ENCODE data around the gene RBM20. TPM values are rescaled to one million over a fixed set of nuclear protein-coding genes. Genes with fewer than 3 reads are reported as not detected.
A peak's percentile ranks its signal among the peaks of the same experiment; 100 is the strongest.
"Not testable (repeated sequence)": the region's sequence is repeated elsewhere in the genome, so short reads cannot be mapped to it uniquely, and the experiment has no call there.

RBM20 gene
- total RNA-seq, 4 donors from 2014 or later: 0.62 to 7.4 (median 3.9) TPM

DNA sequence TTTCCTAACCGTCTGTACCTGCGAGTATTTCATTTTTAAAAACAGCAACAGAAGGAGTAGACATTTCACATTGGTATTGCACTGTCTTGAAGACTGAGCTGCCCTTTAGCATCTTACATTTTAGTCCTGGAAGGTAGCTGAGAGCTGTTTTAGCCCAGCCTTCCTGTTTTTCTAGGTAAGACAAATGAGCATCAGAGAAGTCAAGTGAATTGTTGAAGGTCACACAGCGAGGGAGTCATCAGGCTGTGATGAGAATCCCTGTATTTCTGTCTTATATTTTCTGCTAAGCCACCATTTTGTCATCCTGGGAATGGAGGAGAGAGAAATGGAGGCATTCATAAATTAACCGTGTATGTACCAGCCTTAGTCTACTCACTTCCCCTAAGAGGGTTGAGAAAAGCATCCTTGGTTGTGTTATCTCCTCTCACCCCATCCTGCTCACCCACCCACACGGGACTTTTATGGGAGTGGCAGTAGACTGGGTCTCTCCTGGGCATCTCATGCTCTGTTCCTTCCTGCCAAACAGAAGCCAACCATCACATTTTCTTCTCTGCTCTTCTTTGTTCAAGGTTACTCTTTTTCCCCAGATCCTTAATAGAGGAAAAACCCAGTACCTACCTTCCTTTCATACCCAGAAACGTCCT, 8.5 kb downstream of the RBM20 start:
- H3K27ac ChIP-seq: peak overlapping the region in 1 of 4 donors; percentile 35
- H3K4me3 ChIP-seq: no peak overlapping the region
- H3K27me3 ChIP-seq: peaks cover 26% of the 10 kb centered on the region
- H3K36me3 ChIP-seq: no peaks in the 10 kb centered on the region
- no peak for TF ChIP-seq EP300 (IDR thresholded peaks at IDR 0.05)
- no peak for TF ChIP-seq POLR2A (IDR thresholded peaks at IDR 0.05)
- TF ChIP-seq, protein P1, sequence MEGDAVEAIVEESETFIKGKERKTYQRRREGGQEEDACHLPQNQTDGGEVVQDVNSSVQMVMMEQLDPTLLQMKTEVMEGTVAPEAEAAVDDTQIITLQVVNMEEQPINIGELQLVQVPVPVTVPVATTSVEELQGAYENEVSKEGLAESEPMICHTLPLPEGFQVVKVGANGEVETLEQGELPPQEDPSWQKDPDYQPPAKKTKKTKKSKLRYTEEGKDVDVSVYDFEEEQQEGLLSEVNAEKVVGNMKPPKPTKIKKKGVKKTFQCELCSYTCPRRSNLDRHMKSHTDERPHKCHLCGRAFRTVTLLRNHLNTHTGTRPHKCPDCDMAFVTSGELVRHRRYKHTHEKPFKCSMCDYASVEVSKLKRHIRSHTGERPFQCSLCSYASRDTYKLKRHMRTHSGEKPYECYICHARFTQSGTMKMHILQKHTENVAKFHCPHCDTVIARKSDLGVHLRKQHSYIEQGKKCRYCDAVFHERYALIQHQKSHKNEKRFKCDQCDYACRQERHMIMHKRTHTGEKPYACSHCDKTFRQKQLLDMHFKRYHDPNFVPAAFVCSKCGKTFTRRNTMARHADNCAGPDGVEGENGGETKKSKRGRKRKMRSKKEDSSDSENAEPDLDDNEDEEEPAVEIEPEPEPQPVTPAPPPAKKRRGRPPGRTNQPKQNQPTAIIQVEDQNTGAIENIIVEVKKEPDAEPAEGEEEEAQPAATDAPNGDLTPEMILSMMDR (IDR thresholded peaks at IDR 0.05): no peak
- TF ChIP-seq POLR2AphosphoS5 (IDR thresholded peaks at IDR 0.05): no peak
- ATAC-seq: no peak
- no peaks in the 10 kb centered on the region for H3K4me1 ChIP-seq
- 78 to 88% methylated on average over 3 to 6 of the region's 6 CpGs for WGBS, 2 donors (ENCODE audit: low coverage in 1 of 2)
- no peaks in the 10 kb centered on the region for H3K9me3 ChIP-seq

DNA sequence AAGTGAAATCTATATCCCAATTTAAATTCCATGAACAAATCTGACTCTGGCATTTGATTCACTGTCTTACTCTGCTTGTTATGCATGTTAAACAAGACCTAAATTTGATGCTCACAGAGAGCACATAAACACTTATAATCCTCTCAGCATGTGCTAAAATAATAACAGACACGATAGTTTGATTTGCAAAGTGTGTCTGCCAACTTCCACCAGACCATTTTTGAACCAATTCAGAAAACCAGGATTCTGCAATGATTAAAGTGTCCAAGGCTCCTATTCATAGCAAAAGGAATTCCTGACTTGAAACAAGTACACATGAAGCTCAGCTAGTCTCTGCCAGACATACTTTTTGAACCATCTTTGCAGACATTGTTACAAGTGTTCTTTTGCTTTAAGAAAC, 11.2 kb downstream of the RBM20 start:
- Histone ChIP-seq H3K27me3 (peaks cover 5% of the 10 kb centered on the region), H3K27ac (peak overlapping the region in 1 of 4 donors; percentile 2), H3K36me3 (no peaks in the 10 kb centered on the region), H3K9me3 (no peaks in the 10 kb centered on the region), H3K4me3 (no peak overlapping the region), H3K4me1 (no peaks in the 10 kb centered on the region)
- no peak for ATAC-seq
- TF ChIP-seq POLR2AphosphoS5 (IDR thresholded peaks at IDR 0.05): no peak
- TF ChIP-seq, protein P1 (IDR thresholded peaks at IDR 0.05): no peak
- TF ChIP-seq POLR2A (IDR thresholded peaks at IDR 0.05): no peak
- no peak for TF ChIP-seq EP300 (IDR thresholded peaks at IDR 0.05)
- WGBS, 2 donors (ENCODE audit: low coverage in 1 of 2): 11 to 30% methylated on average over 1 of the region's 1 CpG

DNA sequence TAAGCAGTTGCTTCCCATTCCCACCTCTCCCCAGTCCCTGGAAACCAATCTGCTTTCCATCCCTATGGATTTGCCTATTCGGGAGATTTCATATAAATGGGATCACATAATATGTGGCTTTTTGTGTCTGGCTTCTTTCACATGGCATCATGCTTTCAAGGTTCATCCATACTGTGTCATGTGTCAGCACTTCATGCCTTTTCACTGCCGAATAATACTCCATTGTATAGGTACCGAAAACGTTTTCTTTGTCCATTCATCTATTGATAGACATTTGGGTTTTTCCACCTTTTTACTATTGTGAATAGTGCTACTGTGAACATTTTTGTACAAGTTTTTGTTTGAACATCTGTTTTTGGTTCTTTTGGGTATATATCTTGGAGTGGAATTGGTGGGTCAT, 12.5 kb downstream of the RBM20 start:
- Histone ChIP-seq H3K4me1 (no peaks in the 10 kb centered on the region), H3K4me3 (no peak overlapping the region), H3K27me3 (no peaks in the 10 kb centered on the region), H3K27ac (no peak overlapping the region), H3K36me3 (no peaks in the 10 kb centered on the region), H3K9me3 (no peaks in the 10 kb centered on the region)
- no peak for ATAC-seq
- TF ChIP-seq, protein P1 (IDR thresholded peaks at IDR 0.05): no peak
- no peak for TF ChIP-seq EP300 (IDR thresholded peaks at IDR 0.05)
- no peak for TF ChIP-seq POLR2AphosphoS5 (IDR thresholded peaks at IDR 0.05)
- TF ChIP-seq POLR2A (IDR thresholded peaks at IDR 0.05): no peak
- 93 to 96% methylated on average over 3 to 4 of the region's 4 CpGs for WGBS, 2 donors (ENCODE audit: low coverage in 1 of 2)

DNA sequence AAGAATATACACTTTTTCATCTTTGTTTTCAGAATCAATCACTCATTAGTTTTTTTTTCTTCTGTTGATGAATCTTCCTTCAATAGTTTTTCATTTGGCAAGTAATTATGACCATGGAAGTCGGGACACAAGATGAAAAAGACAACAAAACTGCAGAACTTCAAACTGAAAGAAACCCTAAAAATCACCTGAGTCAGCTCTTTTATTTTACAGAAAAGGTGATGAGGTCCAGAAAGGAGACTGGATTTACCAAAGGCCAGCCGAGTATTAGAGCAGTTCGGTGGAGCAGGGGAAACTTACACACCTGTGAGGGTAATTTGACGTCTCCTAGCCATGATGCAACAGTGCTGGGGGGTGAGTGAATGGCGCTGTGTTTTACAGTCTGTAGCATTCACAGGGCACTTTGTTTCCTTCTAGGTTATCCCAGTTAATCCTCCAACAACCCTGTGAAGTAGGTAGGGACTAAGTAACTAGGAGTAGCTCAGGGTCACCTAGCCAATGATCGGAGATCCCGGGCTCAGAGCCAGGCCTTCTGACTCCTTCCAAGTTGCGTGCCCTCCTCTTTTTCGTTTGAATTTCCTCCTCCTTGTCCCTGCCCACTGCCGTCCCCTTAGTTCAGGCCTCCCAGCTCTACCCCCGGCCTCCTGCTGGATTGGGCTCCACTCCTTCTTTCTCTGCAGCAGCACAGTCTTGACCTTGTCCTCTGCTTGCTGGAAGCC, 14.0 kb downstream of the RBM20 start:
- no peak overlapping the region for H3K27ac ChIP-seq
- TF ChIP-seq POLR2A (IDR thresholded peaks at IDR 0.05) (no peak), EP300 (IDR thresholded peaks at IDR 0.05) (no peak)

DNA sequence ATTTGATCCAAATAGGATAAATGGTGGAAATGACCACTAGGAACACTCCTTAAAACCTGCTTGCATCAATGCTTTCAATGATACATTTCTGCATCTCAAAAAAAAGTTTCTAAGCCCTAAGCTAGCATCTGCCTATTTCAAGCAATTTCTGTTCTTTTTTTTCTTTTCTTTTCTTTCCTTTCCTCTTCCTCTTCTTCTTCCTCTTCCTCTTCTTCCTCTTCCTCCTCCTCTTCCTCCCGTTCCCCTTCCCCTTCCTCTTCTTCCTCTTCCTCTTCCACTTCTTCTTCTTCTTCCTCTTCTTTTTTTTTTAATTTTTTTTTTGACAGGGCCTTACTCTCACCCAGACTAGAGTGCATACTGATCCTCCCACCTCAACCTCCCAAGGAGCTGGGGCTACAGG, 15.4 kb downstream of the RBM20 start:
- Histone ChIP-seq H3K4me1 (no peaks in the 10 kb centered on the region), H3K27ac (no peak overlapping the region), H3K4me3 (no peak overlapping the region), H3K36me3 (no peaks in the 10 kb centered on the region), H3K27me3 (no peaks in the 10 kb centered on the region), H3K9me3 (no peaks in the 10 kb centered on the region)
- no peak for ATAC-seq
- WGBS, 2 donors (ENCODE audit: low coverage in 1 of 2): 67% methylated on average over 1 of the region's 1 CpG; no CpG with 5 or more reads in 1 of the 2 donors
- TF ChIP-seq POLR2AphosphoS5 (IDR thresholded peaks at IDR 0.05): no peak
- no peak for TF ChIP-seq POLR2A (IDR thresholded peaks at IDR 0.05)
- TF ChIP-seq EP300 (IDR thresholded peaks at IDR 0.05): no peak
- TF ChIP-seq, protein P1 (IDR thresholded peaks at IDR 0.05): no peak

More for the DNA sequence above, 14.0 kb downstream of the RBM20 start:
- WGBS, 2 donors (ENCODE audit: low coverage in 1 of 2): 72 to 75% methylated on average over 10 to 11 of the region's 11 CpGs
- Histone ChIP-seq H3K4me1 (no peaks in the 10 kb centered on the region), H3K36me3 (no peaks in the 10 kb centered on the region), H3K4me3 (no peak overlapping the region), H3K9me3 (no peaks in the 10 kb centered on the region), H3K27me3 (no peaks in the 10 kb centered on the region)
- ATAC-seq: no peak

DNA sequence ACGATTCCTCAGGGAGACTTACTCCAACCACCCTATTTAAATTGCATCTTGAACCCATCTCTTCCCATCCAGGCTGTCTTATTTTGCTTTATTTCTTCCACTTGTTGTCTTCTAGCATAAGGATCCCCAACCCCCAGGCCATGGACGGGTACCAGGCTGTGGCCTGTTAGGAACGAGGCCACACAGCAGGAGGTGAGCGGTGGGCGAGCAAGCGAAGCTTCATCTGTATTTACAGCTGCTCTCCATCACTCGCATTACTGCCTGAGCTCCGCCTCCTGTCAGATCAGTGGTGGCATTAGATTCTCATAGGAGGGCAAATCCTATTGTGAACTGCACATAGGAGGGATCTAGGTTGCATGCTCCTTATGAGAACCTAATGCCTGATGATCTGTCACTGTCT, 16.2 kb downstream of the RBM20 start:
- H3K27ac ChIP-seq, H3K27me3 ChIP-seq, H3K36me3 ChIP-seq, H3K9me3 ChIP-seq, H3K4me1 ChIP-seq, H3K4me3 ChIP-seq, ATAC-seq: not testable (repeated sequence)
- 64 to 86% methylated on average over 2 to 5 of the region's 8 CpGs for WGBS, 2 donors (ENCODE audit: low coverage in 1 of 2)

Measured in gastroesophageal sphincter (tissue), 4 donors.